Astrocyte (in vitro differentiated cells and primary cell): ENCODE results near the gene PPY.

Experiments
- CTCF ChIP-seq: IDR thresholded peaks from 2 replicates; pipeline ENCODE4 v1.5.1; 2011; ENCODE audit warnings: low read depth, mild to moderate bottlenecking, inconsistent platforms, low read length, moderate library complexity; ENCODE audit not compliant: insufficient read depth
- EZH2 ChIP-seq: IDR thresholded peaks from 2 replicates; pipeline ENCODE4 v1.6.1; 2012; ENCODE audit warnings: mild to moderate bottlenecking, low read length, inconsistent platforms; ENCODE audit not compliant: insufficient read depth

- TF ChIP-seq CTCF (no peak), EZH2 (no peak)
Measured at GRCh38 chr17:43915559-43915958, 26.7 kb downstream of the PPY start.
